Measurements from ENCODE around the gene IMMP2L.

GRCh38 chr7:110905773-110906566 is 656.3 kb downstream of the IMMP2L start:
- TF ChIP-seq CTCF (IDR thresholded peaks at IDR 0.05; ENCODE audit: borderline replicate concordance, extremely low read depth, low read length, poor library complexity, severe bottlenecking), result no peak
- no peak for TF ChIP-seq EZH2 (IDR thresholded peaks at IDR 0.05; ENCODE audit: borderline replicate concordance, low read depth, low read length, severe bottlenecking)
